IPS-18c (cell line): ENCODE measurements around the gene SLC39A11.
"Not testable (repeated sequence)": the region's sequence is repeated elsewhere in the genome, so short reads cannot be mapped to it uniquely, and the experiment has no call there.

Experiments used
- H3K4me3 ChIP-seq: 2 replicates; pipeline ENCODE4 v1.7.0; 2013; ENCODE audit warnings: low read depth, mild to moderate bottlenecking, low read length, moderate library complexity; ENCODE audit not compliant: insufficient read depth
- H3K9me3 ChIP-seq: one replicate; pipeline ENCODE4 v1.6.1; 2013; ENCODE audit warnings: mild to moderate bottlenecking, low read length, moderate library complexity; ENCODE audit not compliant: control insufficient read depth, insufficient read depth

SLC39A11 gene

DNA sequence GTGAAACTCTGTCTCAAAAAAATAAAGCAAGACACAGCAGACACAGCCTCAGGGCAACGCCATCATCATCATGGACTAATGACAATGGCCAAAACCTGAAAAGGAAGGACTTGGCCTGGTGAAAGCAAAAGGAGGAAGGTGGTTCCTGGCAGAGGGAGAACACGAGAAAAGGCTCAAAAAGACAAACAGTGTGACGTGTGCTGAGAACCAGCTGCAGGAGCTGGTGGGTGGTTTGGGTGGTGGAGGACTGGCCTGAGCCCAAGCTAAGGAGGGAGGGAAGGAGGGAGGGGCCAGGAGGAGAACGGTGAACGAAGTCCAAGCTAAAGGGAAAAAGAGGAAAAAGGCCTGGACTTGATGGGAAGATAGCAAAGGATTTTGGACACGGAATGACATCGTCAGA is 85.1 kb downstream of the SLC39A11 start:
- Histone ChIP-seq H3K4me3 (no peak overlapping the region), H3K9me3 (no peaks in the 10 kb centered on the region)

DNA sequence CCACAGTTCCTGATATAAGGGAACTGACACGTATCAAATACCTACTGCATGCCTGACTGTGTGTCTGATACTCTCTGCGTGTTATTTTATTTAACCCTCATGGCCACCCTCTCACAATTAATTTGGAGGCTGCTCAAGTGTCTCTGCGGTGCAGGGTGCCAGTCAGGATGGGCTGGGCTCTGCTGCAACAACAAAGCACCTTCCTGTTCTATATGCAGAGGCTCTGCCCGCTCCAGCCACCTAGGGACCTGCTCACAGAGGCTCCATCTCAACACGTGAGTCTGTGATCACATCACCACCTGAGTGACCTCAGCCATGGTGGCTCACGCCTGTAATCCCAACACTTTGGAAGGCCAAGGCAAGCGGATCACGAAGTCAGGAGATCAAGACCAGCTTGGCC is 87.1 kb downstream of the SLC39A11 start:
- no peak overlapping the region for H3K4me3 ChIP-seq

DNA sequence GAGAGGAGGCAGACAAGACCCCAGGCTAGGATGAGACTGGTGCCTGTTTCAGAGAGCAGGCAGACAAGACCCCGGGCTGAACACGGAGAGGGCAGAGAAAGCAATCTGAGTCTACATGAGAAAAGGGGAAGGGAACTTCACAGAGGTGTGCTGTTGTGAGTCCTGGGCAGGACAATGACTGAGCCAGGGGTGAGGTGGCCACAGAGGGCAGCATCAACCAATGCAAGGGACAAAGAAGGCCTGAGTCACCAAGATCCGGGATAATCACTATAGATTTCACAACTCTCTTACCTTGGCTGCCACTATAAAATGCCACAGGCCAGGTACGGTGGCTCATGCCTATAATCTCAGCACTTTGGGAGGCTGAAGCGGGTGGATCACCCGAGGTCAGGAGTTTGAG is 89.0 kb downstream of the SLC39A11 start:
- no peak overlapping the region for H3K4me3 ChIP-seq
- H3K9me3 ChIP-seq, result no peaks in the 10 kb centered on the region

More for the DNA sequence above, 87.1 kb downstream of the SLC39A11 start:
- no peaks in the 10 kb centered on the region for H3K9me3 ChIP-seq

DNA sequence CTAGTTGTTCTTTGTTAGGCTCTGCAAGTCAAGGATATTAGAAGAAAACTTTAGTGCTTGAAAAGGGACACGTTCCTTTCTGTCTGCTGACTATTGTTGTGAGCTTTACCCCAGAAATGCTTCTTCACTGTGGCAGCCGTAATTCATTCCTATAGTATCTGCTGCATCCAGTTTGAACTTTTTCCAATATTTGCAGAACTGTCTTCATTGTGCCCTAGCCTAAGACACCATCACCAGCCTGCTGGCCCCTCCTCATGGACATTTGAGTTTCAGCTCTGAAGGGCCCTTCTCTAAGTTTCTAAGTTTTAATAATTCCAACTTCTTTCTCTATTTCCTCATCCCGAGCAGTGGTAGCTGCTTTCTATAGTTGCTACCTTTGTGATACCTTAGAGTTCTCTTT is 91.7 kb downstream of the SLC39A11 start:
- no peak overlapping the region for H3K4me3 ChIP-seq
- no peaks in the 10 kb centered on the region for H3K9me3 ChIP-seq

DNA sequence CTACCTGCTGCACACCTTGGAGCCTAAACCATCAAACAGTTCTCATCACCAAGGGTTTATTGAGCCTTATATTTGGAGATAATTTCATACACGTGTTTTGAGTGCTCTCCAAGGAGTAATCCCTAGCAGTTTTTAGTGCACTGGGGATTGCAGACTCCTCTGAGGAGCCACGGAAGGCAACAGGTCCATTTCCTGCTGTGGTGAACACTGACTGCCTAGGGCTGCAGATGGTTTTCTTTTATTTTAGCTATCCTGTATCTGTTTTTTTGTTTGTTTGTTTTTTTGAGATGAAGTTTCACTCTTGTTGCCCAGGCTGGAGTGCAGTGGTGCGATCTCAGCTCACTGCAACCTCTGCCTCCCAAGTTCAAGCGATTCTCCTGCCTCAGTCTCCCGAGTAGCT is 93.0 kb downstream of the SLC39A11 start:
- H3K4me3 ChIP-seq, H3K9me3 ChIP-seq: not testable (repeated sequence)

DNA sequence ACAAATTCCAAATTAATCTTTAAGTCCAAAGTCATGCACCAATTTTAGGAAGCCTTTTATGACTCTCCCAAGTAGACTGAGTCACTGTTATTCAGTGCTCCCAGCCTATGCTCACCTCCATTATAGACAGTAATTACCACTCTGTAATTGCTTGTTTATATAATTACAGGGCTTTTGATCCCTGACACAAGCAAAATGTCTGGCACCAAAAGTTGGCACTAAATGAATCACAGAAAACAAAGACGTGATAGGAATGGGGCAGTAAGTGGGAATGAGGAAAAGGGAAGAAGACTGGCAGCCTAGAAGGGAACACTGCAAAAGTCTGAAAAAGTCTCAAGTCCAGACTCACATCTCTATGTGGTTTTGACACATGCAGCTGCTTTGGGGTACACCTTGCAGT is 94.1 kb downstream of the SLC39A11 start:
- Histone ChIP-seq H3K4me3 (no peak overlapping the region), H3K9me3 (no peaks in the 10 kb centered on the region)

DNA sequence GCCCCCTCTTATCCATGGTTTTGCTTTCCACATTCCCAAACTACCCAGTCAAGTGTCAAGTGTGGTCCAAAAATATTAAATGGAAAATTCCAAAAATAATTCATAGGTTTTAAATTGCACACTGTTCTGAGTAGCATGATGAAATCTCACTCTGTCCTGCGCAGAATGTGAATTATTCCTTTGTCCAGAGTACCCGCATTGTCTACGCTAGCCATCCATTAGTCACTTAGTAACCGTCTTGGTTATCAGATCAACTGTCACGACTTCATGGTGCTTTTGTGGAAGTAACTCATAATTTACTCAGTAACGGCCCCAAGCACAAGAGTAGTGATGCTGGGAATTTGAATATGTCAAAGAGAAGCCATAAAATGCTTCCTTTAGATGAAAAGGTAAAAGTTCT is 94.9 kb downstream of the SLC39A11 start:
- Histone ChIP-seq H3K4me3 (no peak overlapping the region), H3K9me3 (no peaks in the 10 kb centered on the region)

DNA sequence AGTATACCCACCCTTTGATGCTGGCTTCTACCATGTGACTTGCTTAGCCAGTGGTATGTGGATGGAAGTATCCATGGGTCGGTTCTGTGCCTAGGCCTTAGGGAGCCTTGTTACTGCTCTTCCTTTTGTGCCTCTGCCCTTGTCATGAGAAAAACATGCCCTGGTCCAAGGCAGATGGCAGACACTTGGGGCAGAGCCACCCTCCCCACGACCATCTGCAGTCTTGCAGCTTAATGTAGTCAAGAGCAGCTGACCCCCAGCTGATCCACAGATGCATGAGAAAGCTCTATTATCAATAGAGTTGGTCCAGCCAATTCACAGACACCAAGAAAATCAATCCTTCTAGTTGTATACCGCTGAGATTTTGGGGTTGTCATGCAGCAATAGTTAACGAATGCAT is 95.7 kb downstream of the SLC39A11 start:
- Histone ChIP-seq H3K4me3 (no peak overlapping the region), H3K9me3 (no peaks in the 10 kb centered on the region)

DNA sequence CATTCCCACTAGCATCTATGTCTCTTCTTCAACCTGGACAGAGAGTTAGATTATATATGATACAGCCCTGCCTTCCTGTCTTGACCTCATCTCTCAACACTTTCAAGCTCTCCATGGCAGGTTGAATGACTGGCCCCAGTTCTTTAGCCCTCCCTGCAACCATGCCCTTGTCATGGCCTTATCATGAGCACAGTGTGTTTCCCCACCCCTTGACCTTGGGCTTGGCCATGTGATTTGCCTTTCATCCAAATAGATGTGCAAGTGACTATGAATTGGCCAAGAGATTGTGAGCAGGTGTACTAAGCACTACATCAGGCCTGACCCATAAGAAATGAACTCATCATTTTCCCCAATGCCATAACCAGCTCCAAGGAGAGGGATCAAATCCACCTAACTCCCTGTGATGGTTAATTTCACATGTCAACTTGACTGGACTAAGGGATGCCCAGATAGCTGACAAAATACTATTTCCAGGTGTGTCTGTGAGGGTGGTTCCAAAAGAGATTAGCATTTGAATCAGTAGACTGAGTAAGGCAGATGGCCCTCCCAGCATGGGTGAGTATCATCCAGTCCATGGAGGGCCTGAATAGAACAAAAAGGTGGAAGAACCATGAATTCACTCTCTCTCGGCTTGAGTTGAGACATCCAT is 97.4 kb downstream of the SLC39A11 start:
- H3K4me3 ChIP-seq, result no peak overlapping the region

DNA sequence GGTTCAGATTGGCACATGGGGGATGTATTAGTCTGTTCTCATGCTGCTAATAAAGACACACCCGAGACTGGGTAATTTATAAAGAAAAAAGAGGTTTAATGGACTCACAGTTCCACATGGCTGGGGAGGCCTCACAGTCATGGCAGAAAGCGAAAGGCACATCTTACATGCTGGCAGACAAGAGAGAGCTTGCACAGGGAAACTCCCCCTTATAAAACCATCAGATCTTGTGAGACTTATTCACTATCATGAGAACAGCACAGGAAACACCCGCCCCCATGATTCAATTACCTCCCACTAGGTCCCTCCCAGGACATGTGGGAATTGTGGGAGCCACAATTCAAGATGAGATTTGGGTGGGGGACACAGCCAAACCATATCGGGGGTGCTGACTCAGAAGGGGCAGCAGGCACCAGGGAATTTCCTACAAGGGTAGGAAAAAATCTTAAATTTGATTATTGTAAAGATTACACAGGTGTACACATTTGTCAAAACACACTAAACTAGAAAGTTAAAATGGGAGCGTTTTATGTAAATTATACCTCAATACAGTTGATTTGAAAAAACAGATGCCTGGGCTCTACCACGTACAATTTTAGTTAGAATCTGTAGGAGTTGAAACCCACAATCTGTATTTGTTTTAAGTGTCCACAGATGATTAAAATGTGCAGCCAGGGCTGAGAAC is 99.6 kb downstream of the SLC39A11 start:
- H3K4me3 ChIP-seq, H3K9me3 ChIP-seq: not testable (repeated sequence)

More for the DNA sequence above, 97.4 kb downstream of the SLC39A11 start:
- no peaks in the 10 kb centered on the region for H3K9me3 ChIP-seq

DNA sequence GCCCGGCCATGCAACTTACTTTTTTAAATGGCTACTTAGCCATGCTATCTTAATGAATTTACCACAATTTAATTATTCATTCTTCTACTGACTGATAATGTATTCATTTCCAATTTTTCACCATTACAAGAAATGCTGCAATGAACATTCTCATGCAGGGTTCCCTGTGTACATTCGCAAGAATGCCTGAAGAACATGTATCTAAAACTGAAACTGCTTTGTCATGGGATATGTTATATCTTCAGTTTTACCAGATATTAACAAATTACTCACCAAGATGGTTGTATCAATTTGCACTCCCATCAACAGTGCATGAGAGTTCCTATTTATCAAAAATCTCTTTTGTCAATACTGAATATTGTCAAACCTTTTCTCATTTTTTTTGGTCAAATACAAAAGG is 100.8 kb downstream of the SLC39A11 start:
- Histone ChIP-seq H3K9me3 (no peaks in the 10 kb centered on the region), H3K4me3 (no peak overlapping the region)

DNA sequence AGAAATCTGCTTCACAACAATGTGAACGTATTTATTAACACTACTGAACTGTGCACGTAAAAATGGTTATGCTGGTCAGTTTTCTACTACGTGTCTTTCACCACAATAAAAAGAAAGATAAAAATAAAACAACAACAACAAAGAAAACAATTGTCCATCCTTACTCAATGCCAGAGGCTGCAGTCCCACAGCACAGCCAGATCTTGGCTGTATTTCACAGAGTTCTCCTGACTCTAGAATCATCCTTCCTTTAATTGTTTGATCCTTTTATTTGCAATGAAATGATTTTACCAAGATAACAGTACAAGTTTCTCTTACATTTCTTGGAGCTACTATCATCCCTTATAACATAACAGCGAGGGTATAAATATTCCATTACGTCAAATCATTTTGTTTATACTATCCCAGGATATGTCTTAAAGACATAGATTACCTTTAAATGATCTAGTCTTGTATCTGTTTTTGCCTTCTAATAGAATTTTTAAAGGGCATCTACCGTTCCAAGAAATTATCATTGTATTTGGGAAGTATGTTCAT is 103.3 kb downstream of the SLC39A11 start:
- Histone ChIP-seq H3K4me3 (no peak overlapping the region), H3K9me3 (no peaks in the 10 kb centered on the region)

DNA sequence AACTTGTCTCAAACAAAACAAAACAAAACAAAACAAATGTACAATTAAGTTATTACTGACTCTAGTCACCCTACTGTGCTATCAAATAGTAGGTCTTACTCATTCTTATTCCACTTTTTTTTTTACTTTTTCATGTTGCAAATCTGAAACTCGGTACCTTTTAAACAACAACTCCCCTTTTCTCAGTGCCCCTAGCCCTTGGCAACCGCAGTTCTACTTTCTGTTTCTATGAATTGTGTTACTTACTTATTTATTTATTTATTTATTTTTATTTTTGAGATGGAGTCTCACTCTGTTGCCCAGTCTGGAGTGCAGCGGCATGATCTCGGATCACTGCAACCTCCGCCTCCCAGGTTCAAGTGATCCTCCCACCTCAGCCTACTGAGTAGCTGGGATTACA is 104.0 kb downstream of the SLC39A11 start:
- Histone ChIP-seq H3K9me3 (no peaks in the 10 kb centered on the region), H3K4me3 (no peak overlapping the region)

DNA sequence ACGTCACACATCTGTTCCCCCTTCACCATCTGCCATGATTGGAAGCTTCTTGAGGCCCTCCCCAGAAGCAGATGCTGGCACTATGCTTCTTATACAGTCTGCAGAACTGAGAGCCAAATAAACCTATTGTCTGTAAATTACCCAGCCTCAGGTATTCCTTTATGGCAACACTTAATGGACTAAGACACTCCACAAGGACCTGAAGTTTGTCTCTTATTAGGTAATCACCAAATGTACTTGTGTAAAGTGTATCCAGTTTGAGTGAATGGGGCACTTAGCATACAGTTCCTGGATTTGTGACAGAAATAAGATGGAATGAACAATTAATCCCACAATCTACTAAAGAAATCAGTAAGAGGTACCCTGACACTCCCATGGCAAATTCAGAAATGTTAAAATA is 105.3 kb downstream of the SLC39A11 start:
- H3K9me3 ChIP-seq, result no peaks in the 10 kb centered on the region

DNA sequence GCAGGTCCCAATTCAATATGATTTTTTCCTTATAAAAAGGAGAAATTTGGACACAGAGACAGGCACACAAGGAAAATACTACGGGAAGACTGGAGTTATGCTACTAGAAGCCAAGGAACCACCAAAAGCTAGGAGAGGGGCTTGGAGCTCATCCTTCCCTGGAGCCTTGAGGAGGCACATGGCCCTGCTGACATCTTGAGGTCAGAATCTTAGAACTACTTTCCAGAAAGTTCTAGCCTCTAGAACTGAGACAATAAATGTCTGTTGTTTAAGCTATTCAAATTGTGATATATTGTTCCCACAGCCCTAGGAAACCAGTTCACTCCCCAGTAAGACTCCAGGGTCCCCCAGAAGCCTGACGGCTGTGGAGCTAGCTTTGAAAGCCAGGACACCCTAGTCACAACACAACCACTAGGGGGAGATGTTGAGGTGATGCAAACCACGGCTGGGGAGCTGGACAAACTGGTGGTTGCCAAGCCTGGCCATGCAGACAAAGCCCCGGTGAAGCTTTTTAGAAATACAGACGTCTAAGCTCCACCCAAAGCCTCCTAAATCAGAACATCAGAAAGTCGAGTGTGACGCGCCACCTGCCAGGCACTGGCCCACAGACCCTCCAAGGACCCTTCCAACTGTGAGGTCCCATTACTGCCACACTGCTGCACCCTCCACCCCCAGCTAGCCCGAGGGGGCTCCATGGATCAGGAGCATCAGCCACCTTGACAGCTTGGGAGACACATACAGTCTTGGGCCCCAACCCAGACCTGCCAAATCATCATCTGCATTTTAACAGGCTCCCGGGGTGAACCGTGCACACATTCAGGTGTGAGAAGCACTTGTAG is 106.4 kb downstream of the SLC39A11 start:
- Histone ChIP-seq H3K4me3 (no peak overlapping the region), H3K9me3 (no peaks in the 10 kb centered on the region)

More for the DNA sequence above, 105.3 kb downstream of the SLC39A11 start:
- H3K4me3 ChIP-seq, result no peak overlapping the region

DNA sequence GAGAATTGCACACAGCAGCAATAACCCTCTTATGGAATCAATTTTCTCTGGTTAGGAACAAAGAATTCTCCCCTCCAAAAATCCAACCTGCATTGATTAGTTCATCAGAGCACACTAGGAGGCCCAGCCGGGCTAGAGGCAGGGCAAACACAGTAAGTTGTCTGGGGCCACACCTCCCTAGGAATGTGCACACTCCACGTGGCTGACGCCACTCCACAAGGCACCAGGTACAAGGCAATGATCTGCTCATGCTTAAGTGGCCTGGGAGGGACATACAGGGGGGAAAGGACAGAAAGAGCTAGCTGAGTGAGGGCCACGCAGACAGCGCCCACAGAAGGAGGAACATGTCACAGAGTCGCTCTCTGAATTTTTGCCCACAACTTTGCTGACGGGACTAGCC is 107.6 kb downstream of the SLC39A11 start:
- Histone ChIP-seq H3K9me3 (no peaks in the 10 kb centered on the region), H3K4me3 (no peak overlapping the region)

DNA sequence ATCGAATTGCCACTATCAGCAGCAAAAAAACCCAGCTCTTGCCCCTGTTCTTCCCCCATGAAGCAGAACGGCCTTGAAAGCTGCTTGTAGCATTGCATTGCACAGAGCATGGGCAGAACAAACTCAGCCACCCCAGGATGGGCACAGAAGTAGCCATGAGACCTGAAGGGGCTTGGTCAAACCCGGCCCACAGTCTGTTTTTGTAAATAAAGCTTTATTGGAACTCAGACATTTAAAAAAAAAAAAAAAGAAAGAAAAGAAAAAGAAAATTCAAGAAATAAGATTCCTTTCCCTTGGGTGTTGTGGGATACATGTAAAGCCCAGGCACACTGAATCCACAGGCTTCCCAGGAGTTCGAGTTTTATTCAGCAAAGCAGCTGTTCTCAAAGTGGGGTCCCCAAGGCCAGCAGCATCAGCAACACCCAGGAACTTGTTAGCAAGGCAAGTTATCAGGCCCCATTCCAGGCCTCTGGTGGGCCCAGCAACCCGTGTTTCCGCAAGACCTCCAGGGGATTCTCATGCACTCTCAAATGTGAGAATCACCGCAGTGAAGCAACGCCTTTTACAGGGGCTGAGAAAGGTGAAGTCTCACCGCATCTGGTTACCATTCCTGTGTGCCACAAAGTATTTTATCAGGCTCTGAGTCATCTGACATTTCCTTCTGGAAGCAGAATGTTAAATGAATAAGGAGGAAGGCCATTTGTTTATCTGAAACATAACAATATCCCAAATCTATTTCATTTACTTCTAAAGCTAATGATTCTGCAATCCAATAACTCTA is 108.2 kb downstream of the SLC39A11 start:
- H3K4me3 ChIP-seq, result no peak overlapping the region
- H3K9me3 ChIP-seq, result no peaks in the 10 kb centered on the region
